GM13977 (cell line): ENCODE data around the gene LZTS2.
"Not testable (repeated sequence)": the region's sequence is repeated elsewhere in the genome, so short reads cannot be mapped to it uniquely, and the experiment has no call there.

Source experiments
- DNase-seq: peaks from one replicate; pipeline ENCODE4 v3.0.0; 2012; ENCODE audit warnings: low spot score
- CTCF ChIP-seq: IDR thresholded peaks from 2 replicates; pipeline ENCODE4 v1.5.1; 2012; ENCODE audit warnings: mild to moderate bottlenecking, control low read depth; ENCODE audit not compliant: insufficient read depth; ENCODE audit errors: extremely low read depth, missing control alignments
- in situ Hi-C: fragments of 300-500 bp; cut with MboI; formaldehyde crosslinking; loops from one replicate; pipeline ENCODE4 v1.12.0; 2022; ENCODE audit warnings: low sequenced_read_pairs, low pct_unique_long_range_greater_than_20kb, mixed read lengths, inconsistent platforms; ENCODE audit not compliant: unreplicated experiment

The LZTS2 gene

GRCh38 chr10:100970914-100971811 lies 28.4 kb upstream of the LZTS2 start:
- in situ Hi-C loops, result no loop called here

GRCh38 chr10:100972115-100972903 lies 27.3 kb upstream of the LZTS2 start:
- in situ Hi-C loops, result no loop called here
- TF ChIP-seq CTCF, result no peak
- no peak for DNase-seq

More at GRCh38 chr10:100970914-100971811, 28.4 kb upstream of the LZTS2 start:
- DNase-seq, result peak; percentile 22
- no peak for TF ChIP-seq CTCF

GRCh38 chr10:100972904-100973535 lies 26.6 kb upstream of the LZTS2 start:
- DNase-seq, result no peak
- TF ChIP-seq CTCF, result no peak
- in situ Hi-C loops, result no loop called here

GRCh38 chr10:100975397-100975796 lies 24.2 kb upstream of the LZTS2 start:
- in situ Hi-C loops, DNase-seq: not testable (repeated sequence)

GRCh38 chr10:100976906-100977305 lies 22.7 kb upstream of the LZTS2 start:
- no peak for DNase-seq
- in situ Hi-C loops, result no loop called here
- no peak for TF ChIP-seq CTCF

GRCh38 chr10:100977436-100977835 lies 22.2 kb upstream of the LZTS2 start:
- DNase-seq, result no peak
- in situ Hi-C loops, result no loop called here
- no peak for TF ChIP-seq CTCF
